SH-SY5Y (cell line): ENCODE results near the gene PAWR.

Source experiments
- GATA2 ChIP-seq: IDR thresholded peaks from 2 replicates; pipeline ENCODE4 v1.6.1; 2011; ENCODE audit warnings: mild to moderate bottlenecking, low read depth, low read length
- GATA3 ChIP-seq: IDR thresholded peaks from 2 replicates; pipeline ENCODE4 v1.6.1; 2011; ENCODE audit warnings: low read depth, mild to moderate bottlenecking, low read length, moderate library complexity

DNA sequence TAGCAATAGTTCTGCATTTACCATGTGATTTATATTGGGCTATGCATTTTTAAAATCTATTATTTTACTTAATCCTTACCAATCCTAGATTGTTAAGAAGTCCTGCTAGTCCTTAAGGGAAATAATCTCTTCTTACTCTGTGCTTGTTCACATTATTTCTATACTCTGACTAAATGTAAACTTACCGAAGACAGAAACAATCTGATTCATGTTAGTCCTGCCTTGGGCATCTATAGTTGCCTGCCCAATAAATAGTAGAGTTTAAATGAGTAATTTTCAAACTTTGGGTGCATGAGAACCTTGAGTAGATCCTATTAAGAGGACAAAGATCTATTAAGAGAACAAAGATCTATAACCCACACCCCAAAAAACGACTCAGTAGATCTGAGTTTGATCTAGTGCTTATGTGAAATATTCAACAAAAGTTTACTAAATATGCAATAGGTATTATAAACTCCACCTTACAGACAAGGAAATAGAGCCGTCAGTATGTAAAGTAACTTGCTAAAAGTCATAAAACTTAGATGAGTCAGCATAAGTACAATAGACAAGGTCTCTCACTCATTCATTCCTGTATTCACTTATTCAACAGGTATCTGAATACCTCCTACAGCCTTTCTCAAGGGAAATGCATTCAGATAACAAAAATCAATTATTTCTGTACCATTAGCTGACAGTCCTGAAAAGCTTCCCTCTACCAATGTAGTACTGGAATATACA is 127.6 kb downstream of the PAWR start:
- TF ChIP-seq GATA2 (no peak), GATA3 (no peak)
